HG03469 (cell line): ENCODE results near the gene CEP97.
"Not testable (repeated sequence)": the region's sequence is repeated elsewhere in the genome, so short reads cannot be mapped to it uniquely, and the experiment has no call there.

Experiments
- ATAC-seq: cut with Tn5 transposase; IDR thresholded peaks from one replicate; pipeline ENCODE4 v1.9.1; 2021; ENCODE audit warnings: mild to moderate bottlenecking, moderate library complexity, moderate number of reproducible peaks; ENCODE audit not compliant: unreplicated experiment

The CEP97 gene

GRCh38 chr3:101758224-101758623, 33.8 kb downstream of the CEP97 start:
- ATAC-seq, result no peak

GRCh38 chr3:101762041-101762646, 37.7 kb downstream of the CEP97 start:
- no peak for ATAC-seq

- ATAC-seq, result not testable (repeated sequence)
These were observed 53.4 kb downstream of the CEP97 start for GRCh38 chr3:101777745-101778281.

GRCh38 chr3:101778385-101779046, 54.1 kb downstream of the CEP97 start:
- ATAC-seq, result no peak

- peak; percentile 88 for ATAC-seq
These were observed 54.8 kb downstream of the CEP97 start, which contains the start of gene NXPE3 for GRCh38 chr3:101779047-101779821. Gene NXPE3 (plus strand): TSS chr3:101779211. CDS start chr3:101785597, 6,386 bp downstream.

GRCh38 chr3:101779822-101780381, 55.5 kb downstream of the CEP97 start:
- ATAC-seq, result no peak

- ATAC-seq, result no peak
These were observed 56.2 kb downstream of the CEP97 start for GRCh38 chr3:101780661-101781060.

- ATAC-seq, result no peak
These were observed 56.8 kb downstream of the CEP97 start for GRCh38 chr3:101781166-101781565.

- ATAC-seq, result no peak
These were observed 60.6 kb downstream of the CEP97 start for GRCh38 chr3:101784855-101785613.

- ATAC-seq, result peak; percentile 98
These were observed 67.4 kb downstream of the CEP97 start for GRCh38 chr3:101791778-101792177.

GRCh38 chr3:101796077-101796680, 71.8 kb downstream of the CEP97 start:
- ATAC-seq, result no peak

GRCh38 chr3:101801174-101801573, 76.8 kb downstream of the CEP97 start:
- ATAC-seq, result no peak

GRCh38 chr3:101802179-101802578, 77.8 kb downstream of the CEP97 start:
- ATAC-seq, result no peak

GRCh38 chr3:101803173-101803782, 78.9 kb downstream of the CEP97 start:
- peak; percentile 91 for ATAC-seq

GRCh38 chr3:101803939-101804338, 79.5 kb downstream of the CEP97 start:
- no peak for ATAC-seq

GRCh38 chr3:101806491-101806890, 82.1 kb downstream of the CEP97 start:
- ATAC-seq, result no peak

GRCh38 chr3:101807888-101808287, 83.5 kb downstream of the CEP97 start:
- no peak for ATAC-seq

GRCh38 chr3:101809178-101810021, 85.0 kb downstream of the CEP97 start:
- no peak for ATAC-seq

GRCh38 chr3:101810022-101810418, 85.6 kb downstream of the CEP97 start:
- ATAC-seq, result no peak
